Activated CD8-positive, alpha-beta memory T cell treated with anti-CD3 and anti-CD28 coated beads for 1 hour (primary cell): ENCODE data around the gene TGFB2.

Source experiments
- DNase-seq, 2 donors: peaks; one replicate each; pipeline ENCODE4 v3.0.0-alpha.2; 2020; ENCODE audit warnings: low read depth in 1 of 2; ENCODE audit errors: extremely low read depth in 1 of 2

The TGFB2 gene

GRCh38 chr1:218330043-218330623 lies 15.0 kb upstream of the TGFB2 start:
- no peak for DNase-seq

GRCh38 chr1:218332416-218332815 lies 12.7 kb upstream of the TGFB2 start:
- DNase-seq: no peak

- DNase-seq: no peak
Observed at GRCh38 chr1:218336328-218336727, 8.8 kb upstream of the TGFB2 start.

GRCh38 chr1:218339267-218339831 lies 5.8 kb upstream of the TGFB2 start:
- DNase-seq: no peak

- DNase-seq: no peak
Observed at GRCh38 chr1:218341325-218341724, 3.8 kb upstream of the TGFB2 start.

- no peak for DNase-seq
Observed at GRCh38 chr1:218342091-218342490, 3.0 kb upstream of the TGFB2 start.

GRCh38 chr1:218345673-218346390 lies 696 bp downstream of the TGFB2 start:
- DNase-seq: peak in 1 of 2 donors; percentile 8

- no peak for DNase-seq
Observed at GRCh38 chr1:218346391-218347204, 1.5 kb downstream of the TGFB2 start.

GRCh38 chr1:218347336-218347722 lies 2.2 kb downstream of the TGFB2 start:
- no peak for DNase-seq

- no peak for DNase-seq
Observed at GRCh38 chr1:218347723-218348627, 2.8 kb downstream of the TGFB2 start.

- no peak for DNase-seq
Observed at GRCh38 chr1:218348628-218349071, 3.5 kb downstream of the TGFB2 start.

GRCh38 chr1:218349348-218350034 lies 4.4 kb downstream of the TGFB2 start:
- no peak for DNase-seq

- no peak for DNase-seq
Observed at GRCh38 chr1:218350035-218350525, 4.9 kb downstream of the TGFB2 start.

GRCh38 chr1:218350801-218351266 lies 5.7 kb downstream of the TGFB2 start:
- DNase-seq: no peak

GRCh38 chr1:218351391-218352074 lies 6.4 kb downstream of the TGFB2 start:
- DNase-seq: no peak

GRCh38 chr1:218352075-218352438 lies 6.9 kb downstream of the TGFB2 start:
- DNase-seq: no peak

GRCh38 chr1:218353656-218354055 lies 8.5 kb downstream of the TGFB2 start:
- no peak for DNase-seq

GRCh38 chr1:218355278-218355677 lies 10.1 kb downstream of the TGFB2 start:
- no peak for DNase-seq
